Endothelial cell of umbilical vein (primary cell): ENCODE measurements around the gene SPDYE17. TPM values are rescaled to one million over a fixed set of nuclear protein-coding genes. Genes with fewer than 3 reads are reported as not detected.
A peak's percentile ranks its signal among the peaks of the same experiment; 100 is the strongest.
"Not testable (repeated sequence)": the region's sequence is repeated elsewhere in the genome, so short reads cannot be mapped to it uniquely, and the experiment has no call there.

Experiments
- BruUV-seq: library from RNA; stranded (reverse); fragments of 400-500 nt; replicated peaks from 2 replicates; lab custom pipeline; 2021; lab: Mats Ljungman, UMichigan
- CTCF ChIA-PET: fragments of 300-600, 350-600 bp; sonication (Branson Sonifier 250); formaldehyde crosslinking; loops from one replicate; lab custom pipeline; 2021; ENCODE audit warnings: antibody characterized with exemption, inconsistent platforms; lab: Charles Lee
- POLR2A ChIA-PET: fragments of 300-600, 350-600 bp; sonication (Branson Sonifier 250); formaldehyde crosslinking; loops from one replicate; lab custom pipeline; 2021; ENCODE audit warnings: antibody characterized with exemption, inconsistent platforms; lab: Charles Lee
- DNase-seq: peaks from one replicate; pipeline ENCODE4 v3.0.0-alpha.2; 2011; ENCODE audit warnings: low read depth, low spot score
- FAIRE-seq: peaks from 2 replicates; lab custom pipeline; 2011; peaks lifted over from hg19 to GRCh38; lab: Jason Lieb, UNC
- H2AFZ ChIP-seq: 2 replicates; pipeline ENCODE4 v1.6.0; 2012; ENCODE audit warnings: low read depth, low read length, control low read depth, inconsistent platforms
- H3K27ac ChIP-seq: 2 replicates; pipeline ENCODE4 v1.5.1; 2011; ENCODE audit warnings: low read depth, mild to moderate bottlenecking, control low read depth, low read length, moderate library complexity; ENCODE audit not compliant: insufficient read depth
- H3K27me3 ChIP-seq, 2 experiments: 2 replicates each; pipeline versions ENCODE4 v1.6.0 to v1.6.1; 2011; ENCODE audit warnings: low read length in 2 of 2, mixed read lengths in 1 of 2; ENCODE audit not compliant: control insufficient read depth in 2 of 2, insufficient read depth in 2 of 2
- H3K36me3 ChIP-seq, 2 experiments: 2 replicates in 1 of 2; 3 replicates in 1 of 2; pipeline ENCODE4 v1.5.1; 2011; ENCODE audit warnings: low read length in 2 of 2, mild to moderate bottlenecking in 1 of 2, moderate library complexity in 1 of 2; ENCODE audit not compliant: control insufficient read depth in 2 of 2, insufficient read depth in 2 of 2; ENCODE audit errors: extremely low read depth in 1 of 2
- H3K4me1 ChIP-seq: 3 replicates; pipeline ENCODE4 v1.5.1; 2011; ENCODE audit warnings: mild to moderate bottlenecking, low read length; ENCODE audit not compliant: control insufficient read depth, insufficient read depth; ENCODE audit errors: extremely low read depth
- H3K4me2 ChIP-seq: 2 replicates; pipeline ENCODE4 v1.6.1; 2011; ENCODE audit warnings: low read length, control low read depth, mixed read lengths; ENCODE audit not compliant: insufficient read depth
- H3K4me3 ChIP-seq, 3 experiments: fragments of 200-600 bp in 1 of 3; sonication (generic), shearing (Covaris generic) in 1 of 3; replicated peaks in 1 of 3; 2 replicates each; pipeline ENCODE4 v1.5.1; 2011 to 2016; ENCODE audit warnings: control low read depth in 3 of 3, low read length in 3 of 3, mild to moderate bottlenecking in 2 of 3, inconsistent platforms in 1 of 3, low read depth in 1 of 3, moderate library complexity in 1 of 3; ENCODE audit not compliant: insufficient read depth in 1 of 3
- H3K79me2 ChIP-seq: 2 replicates; pipeline ENCODE4 v1.6.0; 2012; ENCODE audit warnings: low read length, inconsistent platforms; ENCODE audit not compliant: control insufficient read depth, insufficient read depth
- H3K9ac ChIP-seq: replicated peaks from 2 replicates; pipeline ENCODE3; 2011; ENCODE audit warnings: low read length, control low read depth; ENCODE audit not compliant: insufficient read depth; ENCODE audit errors: extremely low read depth
- H3K9me1 ChIP-seq: replicated peaks from 3 replicates; pipeline ENCODE4 v1.6.0; 2011; ENCODE audit warnings: mild to moderate bottlenecking, low read length; ENCODE audit not compliant: control insufficient read depth, insufficient read depth; ENCODE audit errors: extremely low read depth
- H3K9me3 ChIP-seq: replicated peaks from 2 replicates; pipeline ENCODE4 v1.5.1; 2012; ENCODE audit warnings: low read length, inconsistent platforms; ENCODE audit not compliant: control insufficient read depth, insufficient read depth
- H4K20me1 ChIP-seq: replicated peaks from 2 replicates; pipeline ENCODE3; 2011; ENCODE audit warnings: mild to moderate bottlenecking, low read length; ENCODE audit not compliant: control insufficient read depth, insufficient read depth; ENCODE audit errors: extremely low read depth
- EZH2 ChIP-seq: IDR thresholded peaks from 2 replicates; pipeline ENCODE4 v1.6.1; 2012; ENCODE audit warnings: borderline replicate concordance, low read depth, mild to moderate bottlenecking, moderate library complexity, low read length, inconsistent platforms; ENCODE audit not compliant: severe bottlenecking
- FOS ChIP-seq: IDR thresholded peaks from 2 replicates; pipeline ENCODE4 v1.6.1; 2011; ENCODE audit warnings: mild to moderate bottlenecking, low read length, moderate library complexity, borderline replicate concordance; ENCODE audit not compliant: insufficient read depth
- GATA2 ChIP-seq: IDR thresholded peaks from 2 replicates; pipeline ENCODE4 v1.7.0; 2011; ENCODE audit warnings: low read depth, mild to moderate bottlenecking, moderate library complexity, mixed read lengths, low read length; ENCODE audit not compliant: insufficient read length, insufficient read depth
- JUN ChIP-seq: IDR thresholded peaks from 2 replicates; pipeline ENCODE4 v1.6.1; 2011; ENCODE audit warnings: borderline replicate concordance, low read depth; ENCODE audit not compliant: insufficient read length, insufficient read depth
- MYC ChIP-seq: IDR thresholded peaks from one replicate; pipeline ENCODE4 v1.6.1; 2011; ENCODE audit warnings: mild to moderate bottlenecking, low read depth, low read length
- POLR2A ChIP-seq: IDR thresholded peaks from 2 replicates; pipeline ENCODE4 v1.6.1; 2012; ENCODE audit warnings: low read depth, mild to moderate bottlenecking, control low read depth, low read length
- POLR2AphosphoS5 ChIP-seq: IDR thresholded peaks from 2 replicates; pipeline ENCODE4 v1.6.1; 2012; ENCODE audit warnings: low read depth, mild to moderate bottlenecking, control low read depth, low read length, moderate library complexity; ENCODE audit not compliant: insufficient read depth
- dilution Hi-C: fragments of 300-500 bp; cut with MboI; formaldehyde crosslinking; loops from one replicate; pipeline ENCODE4 v1.15.0; 2019; ENCODE audit warnings: low sequenced_read_pairs; ENCODE audit not compliant: extremely low pct_ligation_motif_present
- intact Hi-C: fragments of 100-400 bp; cut with micrococcal nuclease; formaldehyde crosslinking; loops from one replicate; pipeline ENCODE4 v1.10.0; 2022
- polyA plus RNA-seq, 4 experiments: library from polyadenylated mRNA; depleted of rRNA in 3 of 4; stranded (reverse) in 3 of 4; unstranded in 1 of 4; fragments of >200 nt; gene quantifications; 2 replicates each; pipeline versions ENCODE4 v1.2.1 to v1.2.3, GENCODE V29; 2011 to 2012; ENCODE audit warnings: missing spikeins in 1 of 4
- total RNA-seq: library from RNA; stranded (reverse); gene quantifications from 2 replicates; pipeline ENCODE4 v1.2.3, GENCODE V29; 2021
- TF ChIP-seq, protein P1 (sequence below), 2 donors: IDR thresholded peaks; 1 replicate in 1 of 2; 2 replicates in 1 of 2; pipeline ENCODE4 v1.5.1; 2011; ENCODE audit warnings: low read length in 2 of 2, mild to moderate bottlenecking in 2 of 2, moderate library complexity in 2 of 2, control low read depth in 1 of 2, inconsistent platforms in 1 of 2, low read depth in 1 of 2; ENCODE audit not compliant: insufficient read depth in 1 of 2; ENCODE audit errors: extremely low read depth in 1 of 2
- TF ChIP-seq, protein P2 (sequence below): IDR thresholded peaks from 2 replicates; pipeline ENCODE4 v1.6.1; 2011; ENCODE audit not compliant: insufficient read depth, insufficient read length

Gene SPDYE17
- total and polyA plus RNA-seq, 2 donors (not counting 3 experiments of a cell fraction or from before 2014, with no cell fraction given): not detected

DNA sequence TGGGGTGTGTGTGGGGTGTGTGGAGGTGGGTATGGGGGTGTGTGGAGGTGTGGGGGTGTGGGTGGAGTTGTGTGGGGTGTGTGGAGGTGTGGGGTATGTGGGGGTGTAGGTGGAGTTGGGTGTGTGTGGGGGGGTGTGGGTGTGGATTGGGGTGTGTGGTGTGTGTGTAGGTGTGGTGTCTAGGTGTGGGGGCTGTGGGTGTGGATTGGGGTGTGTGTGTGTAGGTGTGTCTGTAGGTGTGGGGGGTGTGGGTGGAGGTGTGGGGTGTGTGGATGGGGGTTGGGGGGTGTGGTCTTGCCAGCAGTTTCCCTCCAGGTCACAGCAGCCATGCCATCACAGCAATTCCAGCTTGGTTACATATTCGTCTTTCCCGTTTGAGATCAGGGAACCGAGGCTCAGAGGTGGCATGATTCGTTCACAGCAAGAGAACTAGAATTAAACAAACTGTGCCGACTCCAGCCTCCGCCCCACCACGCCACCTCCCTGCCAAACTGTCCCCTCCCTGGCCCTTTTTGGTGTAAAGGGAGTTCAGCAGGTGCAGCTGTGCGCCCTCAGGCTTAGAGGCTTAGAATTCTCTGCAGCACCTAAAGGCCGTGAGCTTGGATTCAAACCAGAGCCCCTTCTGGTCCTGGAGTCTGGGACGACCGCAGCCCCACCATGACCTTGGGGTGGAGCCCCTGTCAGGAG lies 33.3 kb downstream of the SPDYE17 start:
- H3K4me3 ChIP-seq, H3K27me3 ChIP-seq, CTCF ChIA-PET, H3K4me1 ChIP-seq, intact Hi-C loops, H3K9me1 ChIP-seq, H3K9me3 ChIP-seq, H4K20me1 ChIP-seq, H3K27ac ChIP-seq, H3K9ac ChIP-seq, BruUV-seq, H3K79me2 ChIP-seq, H3K4me2 ChIP-seq, H3K36me3 ChIP-seq, DNase-seq, dilution Hi-C loops, H2AFZ ChIP-seq, POLR2A ChIA-PET: not testable (repeated sequence)
- FAIRE-seq: peak; percentile 60

DNA sequence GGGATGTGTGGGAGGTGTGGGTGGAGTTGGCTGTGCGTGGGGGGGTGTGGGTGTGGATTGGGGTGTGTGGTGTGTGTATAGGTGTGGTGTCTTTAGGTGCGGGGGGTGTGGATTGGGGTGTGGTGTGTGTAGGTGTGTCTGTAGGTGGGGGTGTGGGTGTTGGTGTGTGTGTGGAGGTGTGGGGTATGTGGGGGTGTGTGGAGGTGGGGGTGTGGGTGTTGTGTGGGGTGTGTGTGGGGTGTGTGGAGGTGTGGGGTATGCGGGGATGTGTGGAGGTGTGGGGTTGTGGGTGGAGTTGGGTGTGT lies 33.9 kb downstream of the SPDYE17 start:
- BruUV-seq: no TSS peak
- ChIA-PET CTCF (no interaction called here), POLR2A (no interaction called here)
- intact Hi-C loops (no loop called here), dilution Hi-C loops (no loop called here)
- H3K27me3 ChIP-seq: no peaks in the 10 kb centered on the region
- H4K20me1 ChIP-seq: no peaks in the 10 kb centered on the region
- TF ChIP-seq POLR2AphosphoS5: no peak
- no peak for TF ChIP-seq EZH2
- no peak for TF ChIP-seq MYC
- TF ChIP-seq, protein P1, sequence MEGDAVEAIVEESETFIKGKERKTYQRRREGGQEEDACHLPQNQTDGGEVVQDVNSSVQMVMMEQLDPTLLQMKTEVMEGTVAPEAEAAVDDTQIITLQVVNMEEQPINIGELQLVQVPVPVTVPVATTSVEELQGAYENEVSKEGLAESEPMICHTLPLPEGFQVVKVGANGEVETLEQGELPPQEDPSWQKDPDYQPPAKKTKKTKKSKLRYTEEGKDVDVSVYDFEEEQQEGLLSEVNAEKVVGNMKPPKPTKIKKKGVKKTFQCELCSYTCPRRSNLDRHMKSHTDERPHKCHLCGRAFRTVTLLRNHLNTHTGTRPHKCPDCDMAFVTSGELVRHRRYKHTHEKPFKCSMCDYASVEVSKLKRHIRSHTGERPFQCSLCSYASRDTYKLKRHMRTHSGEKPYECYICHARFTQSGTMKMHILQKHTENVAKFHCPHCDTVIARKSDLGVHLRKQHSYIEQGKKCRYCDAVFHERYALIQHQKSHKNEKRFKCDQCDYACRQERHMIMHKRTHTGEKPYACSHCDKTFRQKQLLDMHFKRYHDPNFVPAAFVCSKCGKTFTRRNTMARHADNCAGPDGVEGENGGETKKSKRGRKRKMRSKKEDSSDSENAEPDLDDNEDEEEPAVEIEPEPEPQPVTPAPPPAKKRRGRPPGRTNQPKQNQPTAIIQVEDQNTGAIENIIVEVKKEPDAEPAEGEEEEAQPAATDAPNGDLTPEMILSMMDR (IDR thresholded peaks at IDR 0.05; ENCODE audit: extremely low read depth in 1 of 2, insufficient read depth in 1 of 2, low read depth in 1 of 2, low read length in 2 of 2): no peak
- TF ChIP-seq FOS: no peak
- TF ChIP-seq GATA2: no peak
- TF ChIP-seq POLR2A: no peak
- TF ChIP-seq, protein P2, sequence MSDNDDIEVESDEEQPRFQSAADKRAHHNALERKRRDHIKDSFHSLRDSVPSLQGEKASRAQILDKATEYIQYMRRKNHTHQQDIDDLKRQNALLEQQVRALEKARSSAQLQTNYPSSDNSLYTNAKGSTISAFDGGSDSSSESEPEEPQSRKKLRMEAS: no peak
- no peak for TF ChIP-seq JUN
- H3K4me1 ChIP-seq: no peaks in the 10 kb centered on the region
- H2AFZ ChIP-seq: no peak overlapping the region
- H3K36me3 ChIP-seq: peaks cover 0 to 3% of the 10 kb centered on the region in 2 experiments
- H3K27ac ChIP-seq: no peak overlapping the region
- H3K79me2 ChIP-seq: no peaks in the 10 kb centered on the region
- FAIRE-seq (peak; percentile 8), DNase-seq (no peak)
- no peak overlapping the region for H3K4me3 ChIP-seq
- no peak overlapping the region for H3K9ac ChIP-seq
- H3K9me3 ChIP-seq: no peaks in the 10 kb centered on the region
- no peak overlapping the region for H3K4me2 ChIP-seq
- no peaks in the 10 kb centered on the region for H3K9me1 ChIP-seq
